Measurements from ENCODE around the gene ZNRF3. TPM values are rescaled to one million over a fixed set of nuclear protein-coding genes. Genes with fewer than 3 reads are reported as not detected.

The ZNRF3 gene
- total and polyA plus RNA-seq, 2 experiments from 2014 or later = 11.1 to 32.2 TPM

DNA sequence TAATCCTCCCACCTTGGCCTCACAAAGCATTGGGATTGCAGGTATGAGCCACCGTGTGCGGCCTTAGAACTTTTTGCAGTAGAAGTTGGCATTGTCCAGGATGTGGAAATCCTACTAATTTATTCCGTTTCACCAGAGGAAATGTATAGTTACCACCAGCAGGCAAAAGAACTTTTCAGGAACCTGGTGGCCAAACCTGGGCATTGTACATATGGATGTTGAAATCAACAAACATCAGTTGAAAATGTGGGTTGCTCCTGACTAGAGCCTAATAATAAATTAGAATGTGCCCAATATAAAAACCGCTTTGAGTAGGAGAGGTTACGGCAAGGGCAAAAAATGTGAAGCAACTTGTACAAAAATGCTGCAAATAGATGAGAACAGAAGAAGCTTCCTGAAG lies 42.3 kb upstream of the ZNRF3 start:
- TF ChIP-seq ZNF114 (CRISPR knock-in tag; IDR thresholded peaks at IDR 0.05) (no peak), EZH2 (IDR thresholded peaks at IDR 0.05; ENCODE audit: low read depth, unreplicated experiment) (no peak), CREB1 (CRISPR knock-in tag; IDR thresholded peaks at IDR 0.05; ENCODE audit: low read depth) (no peak), NANOG (IDR thresholded peaks at IDR 0.05; ENCODE audit: borderline replicate concordance) (no peak)
- no peak overlapping the region for H3K4me3 Mint-ChIP-seq
- no peaks in the 10 kb centered on the region for H3K36me3 ChIP-seq (ENCODE audit: insufficient read depth)
- peaks cover 2% of the 10 kb centered on the region; the same call in 1 of the 3 replicates for H3K9me3 Mint-ChIP-seq
- H3F3A ChIP-seq (replicated peaks; ENCODE audit: low read depth) = no peaks in the 10 kb centered on the region
- H3K27me3 ChIP-seq (ENCODE audit: insufficient read depth) = no peaks in the 10 kb centered on the region
- no peak overlapping the region for H3K4me3 ChIP-seq
- H2AFZ ChIP-seq = no peak overlapping the region
- H4K20me1 ChIP-seq (replicated peaks; ENCODE audit: insufficient read depth) = no peaks in the 10 kb centered on the region
- no peak overlapping the region for H3K27ac ChIP-seq (ENCODE audit: low read depth)
- no peaks in the 10 kb centered on the region for H3K36me3 Mint-ChIP-seq (ENCODE audit: low read depth)
- H3K27me3 Mint-ChIP-seq (ENCODE audit: insufficient read depth, low read depth, poor library complexity) = peaks cover 7% of the 10 kb centered on the region
- no peaks in the 10 kb centered on the region for H3K4me1 ChIP-seq (ENCODE audit: insufficient read depth)
- no peak for DNase-seq (ENCODE audit: low spot score)
- no peak for ATAC-seq
- no peak overlapping the region for H3K27ac Mint-ChIP-seq
- no peaks in the 10 kb centered on the region for H3K79me2 ChIP-seq (replicated peaks; ENCODE audit: insufficient read depth)
- H3K4me2 ChIP-seq = no peak overlapping the region
- H3K4me1 Mint-ChIP-seq = no peaks in the 10 kb centered on the region
- 0 out of 2 replicates have a peak, but pooled peaks cover 2% of the 10 kb centered on the region for H3K9me2 ChIP-seq (ENCODE audit: insufficient read depth)

DNA sequence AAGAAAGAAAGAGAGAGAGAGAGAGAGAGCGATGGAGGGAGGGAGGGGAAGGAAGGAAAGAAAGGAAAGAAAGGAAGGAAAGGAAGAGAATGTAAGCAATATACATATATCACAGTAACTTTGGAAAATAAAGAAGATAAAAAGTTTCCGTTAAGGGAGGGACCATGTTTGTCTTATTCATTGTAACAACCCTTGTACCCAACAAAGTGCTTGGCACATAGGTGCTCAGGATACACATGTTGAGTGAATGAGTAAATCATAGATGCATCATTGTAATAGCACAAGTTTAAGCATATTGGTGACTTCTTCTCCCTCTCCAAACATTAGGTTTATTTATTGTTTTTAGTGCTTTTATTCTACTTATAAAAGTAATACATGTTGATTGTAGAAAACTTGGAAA lies 39.7 kb upstream of the ZNRF3 start:
- Mint-ChIP-seq H3K9me3 (peaks cover 18% of the 10 kb centered on the region; the same call in 2 of the 3 replicates), H3K27me3 (ENCODE audit: insufficient read depth, low read depth, poor library complexity) (peaks cover 5% of the 10 kb centered on the region), H3K27ac (no peak overlapping the region), H3K4me3 (no peak overlapping the region), H3K36me3 (ENCODE audit: low read depth) (peaks cover 4% of the 10 kb centered on the region; the same call in 1 of the 3 replicates), H3K4me1 (no peaks in the 10 kb centered on the region)
- ATAC-seq (no peak), DNase-seq (ENCODE audit: low spot score) (no peak)
- no peaks in the 10 kb centered on the region for H3K36me3 ChIP-seq (ENCODE audit: insufficient read depth)
- no peak overlapping the region for H3K4me3 ChIP-seq
- H4K20me1 ChIP-seq (replicated peaks; ENCODE audit: insufficient read depth) = no peaks in the 10 kb centered on the region
- no peaks in the 10 kb centered on the region for H3K27me3 ChIP-seq (ENCODE audit: insufficient read depth)
- H3F3A ChIP-seq (replicated peaks; ENCODE audit: low read depth) = no peaks in the 10 kb centered on the region
- no peak overlapping the region for H2AFZ ChIP-seq
- H3K4me1 ChIP-seq (ENCODE audit: insufficient read depth) = no peaks in the 10 kb centered on the region
- H3K79me2 ChIP-seq (replicated peaks; ENCODE audit: insufficient read depth) = no peaks in the 10 kb centered on the region
- no peak overlapping the region for H3K27ac ChIP-seq (ENCODE audit: low read depth)
- no peak overlapping the region for H3K4me2 ChIP-seq
- H3K9me2 ChIP-seq (ENCODE audit: insufficient read depth) = 0 out of 2 replicates have a peak, but pooled peaks cover 4% of the 10 kb centered on the region
- TF ChIP-seq NANOG (IDR thresholded peaks at IDR 0.05; ENCODE audit: borderline replicate concordance) (no peak), ZNF331 (CRISPR knock-in tag; IDR thresholded peaks at IDR 0.05; ENCODE audit: low read depth) (no peak), EZH2phosphoT487 (IDR thresholded peaks at IDR 0.05; ENCODE audit: unreplicated experiment) (no peak)
- TF ChIP-seq, protein P1, sequence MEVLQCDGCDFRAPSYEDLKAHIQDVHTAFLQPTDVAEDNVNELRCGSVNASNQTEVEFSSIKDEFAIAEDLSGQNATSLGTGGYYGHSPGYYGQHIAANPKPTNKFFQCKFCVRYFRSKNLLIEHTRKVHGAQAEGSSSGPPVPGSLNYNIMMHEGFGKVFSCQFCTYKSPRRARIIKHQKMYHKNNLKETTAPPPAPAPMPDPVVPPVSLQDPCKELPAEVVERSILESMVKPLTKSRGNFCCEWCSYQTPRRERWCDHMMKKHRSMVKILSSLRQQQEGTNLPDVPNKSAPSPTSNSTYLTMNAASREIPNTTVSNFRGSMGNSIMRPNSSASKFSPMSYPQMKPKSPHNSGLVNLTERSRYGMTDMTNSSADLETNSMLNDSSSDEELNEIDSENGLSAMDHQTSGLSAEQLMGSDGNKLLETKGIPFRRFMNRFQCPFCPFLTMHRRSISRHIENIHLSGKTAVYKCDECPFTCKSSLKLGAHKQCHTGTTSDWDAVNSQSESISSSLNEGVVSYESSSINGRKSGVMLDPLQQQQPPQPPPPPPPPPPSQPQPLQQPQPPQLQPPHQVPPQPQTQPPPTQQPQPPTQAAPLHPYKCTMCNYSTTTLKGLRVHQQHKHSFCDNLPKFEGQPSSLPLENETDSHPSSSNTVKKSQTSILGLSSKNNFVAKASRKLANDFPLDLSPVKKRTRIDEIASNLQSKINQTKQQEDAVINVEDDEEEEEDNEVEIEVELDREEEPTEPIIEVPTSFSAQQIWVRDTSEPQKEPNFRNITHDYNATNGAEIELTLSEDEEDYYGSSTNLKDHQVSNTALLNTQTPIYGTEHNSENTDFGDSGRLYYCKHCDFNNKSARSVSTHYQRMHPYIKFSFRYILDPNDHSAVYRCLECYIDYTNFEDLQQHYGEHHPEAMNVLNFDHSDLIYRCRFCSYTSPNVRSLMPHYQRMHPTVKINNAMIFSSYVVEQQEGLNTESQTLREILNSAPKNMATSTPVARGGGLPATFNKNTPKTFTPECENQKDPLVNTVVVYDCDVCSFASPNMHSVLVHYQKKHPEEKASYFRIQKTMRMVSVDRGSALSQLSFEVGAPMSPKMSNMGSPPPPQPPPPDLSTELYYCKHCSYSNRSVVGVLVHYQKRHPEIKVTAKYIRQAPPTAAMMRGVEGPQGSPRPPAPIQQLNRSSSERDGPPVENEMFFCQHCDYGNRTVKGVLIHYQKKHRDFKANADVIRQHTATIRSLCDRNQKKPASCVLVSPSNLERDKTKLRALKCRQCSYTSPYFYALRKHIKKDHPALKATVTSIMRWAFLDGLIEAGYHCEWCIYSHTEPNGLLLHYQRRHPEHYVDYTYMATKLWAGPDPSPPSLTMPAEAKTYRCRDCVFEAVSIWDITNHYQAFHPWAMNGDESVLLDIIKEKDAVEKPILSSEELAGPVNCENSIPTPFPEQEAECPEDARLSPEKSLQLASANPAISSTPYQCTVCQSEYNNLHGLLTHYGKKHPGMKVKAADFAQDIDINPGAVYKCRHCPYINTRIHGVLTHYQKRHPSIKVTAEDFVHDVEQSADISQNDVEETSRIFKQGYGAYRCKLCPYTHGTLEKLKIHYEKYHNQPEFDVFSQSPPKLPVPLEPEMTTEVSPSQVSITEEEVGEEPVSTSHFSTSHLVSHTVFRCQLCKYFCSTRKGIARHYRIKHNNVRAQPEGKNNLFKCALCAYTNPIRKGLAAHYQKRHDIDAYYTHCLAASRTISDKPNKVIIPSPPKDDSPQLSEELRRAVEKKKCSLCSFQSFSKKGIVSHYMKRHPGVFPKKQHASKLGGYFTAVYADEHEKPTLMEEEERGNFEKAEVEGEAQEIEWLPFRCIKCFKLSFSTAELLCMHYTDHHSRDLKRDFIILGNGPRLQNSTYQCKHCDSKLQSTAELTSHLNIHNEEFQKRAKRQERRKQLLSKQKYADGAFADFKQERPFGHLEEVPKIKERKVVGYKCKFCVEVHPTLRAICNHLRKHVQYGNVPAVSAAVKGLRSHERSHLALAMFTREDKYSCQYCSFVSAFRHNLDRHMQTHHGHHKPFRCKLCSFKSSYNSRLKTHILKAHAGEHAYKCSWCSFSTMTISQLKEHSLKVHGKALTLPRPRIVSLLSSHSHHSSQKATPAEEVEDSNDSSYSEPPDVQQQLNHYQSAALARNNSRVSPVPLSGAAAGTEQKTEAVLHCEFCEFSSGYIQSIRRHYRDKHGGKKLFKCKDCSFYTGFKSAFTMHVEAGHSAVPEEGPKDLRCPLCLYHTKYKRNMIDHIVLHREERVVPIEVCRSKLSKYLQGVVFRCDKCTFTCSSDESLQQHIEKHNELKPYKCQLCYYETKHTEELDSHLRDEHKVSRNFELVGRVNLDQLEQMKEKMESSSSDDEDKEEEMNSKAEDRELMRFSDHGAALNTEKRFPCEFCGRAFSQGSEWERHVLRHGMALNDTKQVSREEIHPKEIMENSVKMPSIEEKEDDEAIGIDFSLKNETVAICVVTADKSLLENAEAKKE (CRISPR knock-in tag; IDR thresholded peaks at IDR 0.05) = no peak
- TF ChIP-seq, protein P2, sequence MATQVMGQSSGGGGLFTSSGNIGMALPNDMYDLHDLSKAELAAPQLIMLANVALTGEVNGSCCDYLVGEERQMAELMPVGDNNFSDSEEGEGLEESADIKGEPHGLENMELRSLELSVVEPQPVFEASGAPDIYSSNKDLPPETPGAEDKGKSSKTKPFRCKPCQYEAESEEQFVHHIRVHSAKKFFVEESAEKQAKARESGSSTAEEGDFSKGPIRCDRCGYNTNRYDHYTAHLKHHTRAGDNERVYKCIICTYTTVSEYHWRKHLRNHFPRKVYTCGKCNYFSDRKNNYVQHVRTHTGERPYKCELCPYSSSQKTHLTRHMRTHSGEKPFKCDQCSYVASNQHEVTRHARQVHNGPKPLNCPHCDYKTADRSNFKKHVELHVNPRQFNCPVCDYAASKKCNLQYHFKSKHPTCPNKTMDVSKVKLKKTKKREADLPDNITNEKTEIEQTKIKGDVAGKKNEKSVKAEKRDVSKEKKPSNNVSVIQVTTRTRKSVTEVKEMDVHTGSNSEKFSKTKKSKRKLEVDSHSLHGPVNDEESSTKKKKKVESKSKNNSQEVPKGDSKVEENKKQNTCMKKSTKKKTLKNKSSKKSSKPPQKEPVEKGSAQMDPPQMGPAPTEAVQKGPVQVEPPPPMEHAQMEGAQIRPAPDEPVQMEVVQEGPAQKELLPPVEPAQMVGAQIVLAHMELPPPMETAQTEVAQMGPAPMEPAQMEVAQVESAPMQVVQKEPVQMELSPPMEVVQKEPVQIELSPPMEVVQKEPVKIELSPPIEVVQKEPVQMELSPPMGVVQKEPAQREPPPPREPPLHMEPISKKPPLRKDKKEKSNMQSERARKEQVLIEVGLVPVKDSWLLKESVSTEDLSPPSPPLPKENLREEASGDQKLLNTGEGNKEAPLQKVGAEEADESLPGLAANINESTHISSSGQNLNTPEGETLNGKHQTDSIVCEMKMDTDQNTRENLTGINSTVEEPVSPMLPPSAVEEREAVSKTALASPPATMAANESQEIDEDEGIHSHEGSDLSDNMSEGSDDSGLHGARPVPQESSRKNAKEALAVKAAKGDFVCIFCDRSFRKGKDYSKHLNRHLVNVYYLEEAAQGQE (IDR thresholded peaks at IDR 0.05; ENCODE audit: unreplicated experiment) = no peak
- TF ChIP-seq, protein P3, sequence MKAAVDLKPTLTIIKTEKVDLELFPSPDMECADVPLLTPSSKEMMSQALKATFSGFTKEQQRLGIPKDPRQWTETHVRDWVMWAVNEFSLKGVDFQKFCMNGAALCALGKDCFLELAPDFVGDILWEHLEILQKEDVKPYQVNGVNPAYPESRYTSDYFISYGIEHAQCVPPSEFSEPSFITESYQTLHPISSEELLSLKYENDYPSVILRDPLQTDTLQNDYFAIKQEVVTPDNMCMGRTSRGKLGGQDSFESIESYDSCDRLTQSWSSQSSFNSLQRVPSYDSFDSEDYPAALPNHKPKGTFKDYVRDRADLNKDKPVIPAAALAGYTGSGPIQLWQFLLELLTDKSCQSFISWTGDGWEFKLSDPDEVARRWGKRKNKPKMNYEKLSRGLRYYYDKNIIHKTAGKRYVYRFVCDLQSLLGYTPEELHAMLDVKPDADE (IDR thresholded peaks at IDR 0.05) = no peak
